Measurements from ENCODE around the gene CCDC91. TPM values are rescaled to one million over a fixed set of nuclear protein-coding genes. Genes with fewer than 3 reads are reported as not detected.
"Not testable (repeated sequence)": the region's sequence is repeated elsewhere in the genome, so short reads cannot be mapped to it uniquely, and the experiment has no call there.

The CCDC91 gene
- total RNA-seq, 1 donor from 2014 or later = 46.3 TPM

GRCh38 chr12:28191051-28192048 lies 1.1 kb downstream of the CCDC91 start:
- POLR2A ChIA-PET = interaction anchor here (0.6 to 1.9 kb wide), 3 partner anchors 148 to 1169 kb away, joined by 3 to 5 read pairs (median 5); partner anchors contain the start of genes KLHL42, MANSC4 and MED21
- no peak for TF ChIP-seq CTCF (IDR thresholded peaks at IDR 0.05)
- no peaks in the 10 kb centered on the region for H3K9me3 Mint-ChIP-seq
- peaks cover 28% of the 10 kb centered on the region for H3K36me3 Mint-ChIP-seq (ENCODE audit: low read depth)
- CTCF ChIA-PET = interaction anchor here (0.9 kb wide), 1 partner anchor 28 kb away, joined by 3 read pairs; no protein-coding TSS in a partner anchor
- H3K4me1 Mint-ChIP-seq = peaks cover 41% of the 10 kb centered on the region
- ATAC-seq (ENCODE audit: low read depth) (no peak), DNase-seq (no peak)
- peak overlapping the region; percentile 97 for H3K4me3 Mint-ChIP-seq
- H3K27me3 Mint-ChIP-seq = no peaks in the 10 kb centered on the region
- intact Hi-C loops (cut with micrococcal nuclease) = loop anchor here (2.0 to 10.0 kb wide), 5 partner anchors 31 to 947 kb away; partner anchors contain the start of genes BMAL2, KLHL42, MANSC4 and STK38L
- peak overlapping the region; percentile 98 for H3K27ac Mint-ChIP-seq

- peaks cover 42% of the 10 kb centered on the region for H3K4me1 Mint-ChIP-seq
- ChIA-PET POLR2A (no interaction called here), CTCF (no interaction called here)
- no peaks in the 10 kb centered on the region for H3K27me3 Mint-ChIP-seq
- DNase-seq (no peak), ATAC-seq (ENCODE audit: low read depth) (no peak)
- H3K36me3 Mint-ChIP-seq (ENCODE audit: low read depth) = peaks cover 28% of the 10 kb centered on the region
- intact Hi-C loops (cut with micrococcal nuclease) = loop anchor here (5.0 to 10.0 kb wide), 4 partner anchors 130 to 947 kb away; partner anchors contain the start of genes BMAL2, KLHL42, MANSC4 and STK38L
- H3K9me3 Mint-ChIP-seq = no peaks in the 10 kb centered on the region
- H3K4me3 Mint-ChIP-seq = no peak overlapping the region
- TF ChIP-seq CTCF (IDR thresholded peaks at IDR 0.05) = no peak
- no peak overlapping the region for H3K27ac Mint-ChIP-seq
These were observed 1.9 kb downstream of the CCDC91 start for GRCh38 chr12:28192125-28192524.

GRCh38 chr12:28194621-28195020 lies 4.4 kb downstream of the CCDC91 start:
- not testable (repeated sequence) for H3K4me3 Mint-ChIP-seq

GRCh38 chr12:28201136-28201535 lies 10.9 kb downstream of the CCDC91 start:
- CTCF ChIA-PET; H3K27me3 Mint-ChIP-seq; ATAC-seq (ENCODE audit: low read depth); H3K9me3 Mint-ChIP-seq; DNase-seq; H3K4me3 Mint-ChIP-seq; intact Hi-C loops (cut with micrococcal nuclease); POLR2A ChIA-PET; H3K27ac Mint-ChIP-seq: not testable (repeated sequence)
- peaks cover 10% of the 10 kb centered on the region for H3K4me1 Mint-ChIP-seq
- peaks cover 12% of the 10 kb centered on the region for H3K36me3 Mint-ChIP-seq (ENCODE audit: low read depth)

More at GRCh38 chr12:28194621-28195020, 4.4 kb downstream of the CCDC91 start:
- CTCF ChIA-PET; POLR2A ChIA-PET; H3K27ac Mint-ChIP-seq; H3K9me3 Mint-ChIP-seq; ATAC-seq (ENCODE audit: low read depth); DNase-seq; H3K27me3 Mint-ChIP-seq: not testable (repeated sequence)
- Mint-ChIP-seq H3K36me3 (ENCODE audit: low read depth) (peaks cover 32% of the 10 kb centered on the region), H3K4me1 (peaks cover 41% of the 10 kb centered on the region)
- intact Hi-C loops (cut with micrococcal nuclease) = loop anchor here (5.0 to 10.0 kb wide), 4 partner anchors 128 to 950 kb away; partner anchors contain the start of genes BMAL2, KLHL42, MANSC4 and STK38L

- CTCF ChIA-PET = no interaction called here
- peaks cover 7% of the 10 kb centered on the region for H3K4me1 Mint-ChIP-seq
- DNase-seq = no peak
These were observed 12.3 kb downstream of the CCDC91 start for GRCh38 chr12:28202374-28203130.

More at GRCh38 chr12:28202374-28203130, 12.3 kb downstream of the CCDC91 start:
- POLR2A ChIA-PET = no interaction called here
- intact Hi-C loops (cut with micrococcal nuclease) = no loop called here
- no peak for ATAC-seq (ENCODE audit: low read depth)
- no peak for TF ChIP-seq CTCF (IDR thresholded peaks at IDR 0.05)
- Mint-ChIP-seq H3K9me3 (no peaks in the 10 kb centered on the region), H3K36me3 (ENCODE audit: low read depth) (peaks cover 15% of the 10 kb centered on the region), H3K4me3 (no peak overlapping the region), H3K27me3 (no peaks in the 10 kb centered on the region), H3K27ac (no peak overlapping the region)

Data from activated B cell treated with CpG ODN at 0.5 μM for 24 hours (primary cell).